HL-60 (cell line): ENCODE data around the gene DAD1.

Experiments
- DNase-seq, 2 experiments: peaks; one replicate each; pipeline ENCODE4 v3.0.0-alpha.2; 2010 to 2020; ENCODE audit warnings: low read depth in 1 of 2, low spot score in 1 of 2
- H3K27ac ChIP-seq: fragments of 250-450 bp; sonication (Bioruptor Pico); replicated peaks from 2 replicates; pipeline ENCODE4 v1.5.1; 2020; ENCODE audit warnings: mild to moderate bottlenecking, moderate library complexity
- H3K27me3 ChIP-seq: fragments of 250-450 bp; sonication (Bioruptor Pico); 2 replicates; pipeline ENCODE4 v1.5.1; 2021; ENCODE audit warnings: mild to moderate bottlenecking, moderate library complexity; ENCODE audit not compliant: insufficient read depth, poor library complexity, severe bottlenecking
- H3K4me3 ChIP-seq: replicated peaks from 2 replicates; pipeline ENCODE4 v1.5.1; 2011; ENCODE audit warnings: mild to moderate bottlenecking, control low read depth, low read length; ENCODE audit not compliant: insufficient read depth
- GABPA ChIP-seq: IDR thresholded peaks from 2 replicates; pipeline ENCODE4 v1.6.1; 2012; ENCODE audit warnings: low read depth
- POLR2AphosphoS5 ChIP-seq: IDR thresholded peaks from 2 replicates; pipeline ENCODE4 v1.6.1; 2012; ENCODE audit warnings: low read depth
- REST ChIP-seq: IDR thresholded peaks from 2 replicates; pipeline ENCODE4 v1.6.1; 2012; ENCODE audit warnings: low read depth; ENCODE audit not compliant: insufficient replicate concordance
- SPI1 ChIP-seq: IDR thresholded peaks from 2 replicates; pipeline ENCODE4 v1.6.1; 2012; ENCODE audit warnings: low read depth, mild to moderate bottlenecking, borderline replicate concordance
- TF ChIP-seq, protein P1 (sequence below): IDR thresholded peaks from one replicate; pipeline ENCODE4 v1.5.1; 2011; ENCODE audit warnings: low read length, control low read depth, inconsistent platforms; ENCODE audit not compliant: insufficient read depth

The DAD1 gene

GRCh38 chr14:22515929-22516328 lies 73.1 kb downstream of the DAD1 start:
- no peak overlapping the region for H3K4me3 ChIP-seq
- TF ChIP-seq, protein P1, sequence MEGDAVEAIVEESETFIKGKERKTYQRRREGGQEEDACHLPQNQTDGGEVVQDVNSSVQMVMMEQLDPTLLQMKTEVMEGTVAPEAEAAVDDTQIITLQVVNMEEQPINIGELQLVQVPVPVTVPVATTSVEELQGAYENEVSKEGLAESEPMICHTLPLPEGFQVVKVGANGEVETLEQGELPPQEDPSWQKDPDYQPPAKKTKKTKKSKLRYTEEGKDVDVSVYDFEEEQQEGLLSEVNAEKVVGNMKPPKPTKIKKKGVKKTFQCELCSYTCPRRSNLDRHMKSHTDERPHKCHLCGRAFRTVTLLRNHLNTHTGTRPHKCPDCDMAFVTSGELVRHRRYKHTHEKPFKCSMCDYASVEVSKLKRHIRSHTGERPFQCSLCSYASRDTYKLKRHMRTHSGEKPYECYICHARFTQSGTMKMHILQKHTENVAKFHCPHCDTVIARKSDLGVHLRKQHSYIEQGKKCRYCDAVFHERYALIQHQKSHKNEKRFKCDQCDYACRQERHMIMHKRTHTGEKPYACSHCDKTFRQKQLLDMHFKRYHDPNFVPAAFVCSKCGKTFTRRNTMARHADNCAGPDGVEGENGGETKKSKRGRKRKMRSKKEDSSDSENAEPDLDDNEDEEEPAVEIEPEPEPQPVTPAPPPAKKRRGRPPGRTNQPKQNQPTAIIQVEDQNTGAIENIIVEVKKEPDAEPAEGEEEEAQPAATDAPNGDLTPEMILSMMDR, result no peak
- no peak for TF ChIP-seq GABPA
- no peak for TF ChIP-seq REST
- TF ChIP-seq POLR2AphosphoS5, result no peak
- TF ChIP-seq SPI1, result no peak
- H3K27ac ChIP-seq, result no peak overlapping the region
- no peak for DNase-seq
- no peaks in the 10 kb centered on the region for H3K27me3 ChIP-seq
